HEK293T (cell line): ENCODE measurements around the gene TBX1.

Source experiments
- FOXA1 ChIP-seq: fragments of 450-650 bp; IDR thresholded peaks from 2 replicates; pipeline ENCODE4 v1.6.1; 2016; ENCODE audit warnings: mild to moderate bottlenecking
- FOXK2 ChIP-seq: fragments of 450-650 bp; IDR thresholded peaks from 2 replicates; pipeline ENCODE4 v1.6.1; 2016; ENCODE audit warnings: mild to moderate bottlenecking
- FOXM1 ChIP-seq: fragments of 450-650 bp; IDR thresholded peaks from 2 replicates; pipeline ENCODE4 v1.6.1; 2017; ENCODE audit warnings: mild to moderate bottlenecking, borderline replicate concordance
- L3MBTL2 ChIP-seq: fragments of 450-650 bp; conservative IDR thresholded peaks from 2 replicates; pipeline ENCODE4 v1.6.1; 2016; ENCODE audit warnings: mild to moderate bottlenecking
- LEF1 ChIP-seq: fragments of 450-650 bp; IDR thresholded peaks from 2 replicates; pipeline ENCODE4 v1.6.1; 2017; ENCODE audit warnings: mild to moderate bottlenecking, borderline replicate concordance
- NFRKB ChIP-seq: fragments of 450-650 bp; IDR thresholded peaks from 2 replicates; pipeline ENCODE4 v1.6.1; 2016; ENCODE audit warnings: mild to moderate bottlenecking, moderate library complexity
- SP1 ChIP-seq: fragments of 450-650 bp; IDR thresholded peaks from 2 replicates; pipeline ENCODE4 v1.6.1; 2017
- SUZ12 ChIP-seq: fragments of 450-650 bp; IDR thresholded peaks from 2 replicates; pipeline ENCODE4 v1.6.1; 2016; ENCODE audit warnings: mild to moderate bottlenecking
- TARDBP ChIP-seq: fragments of 450-650 bp; IDR thresholded peaks from 2 replicates; pipeline ENCODE4 v1.6.1; 2016
- ZNF384 ChIP-seq: fragments of 450-650 bp; IDR thresholded peaks from 2 replicates; pipeline ENCODE4 v1.6.1; 2016
- TF ChIP-seq, protein P1 (sequence below): fragments of 450-650 bp; IDR thresholded peaks from 2 replicates; pipeline ENCODE4 v1.6.1; 2016

DNA sequence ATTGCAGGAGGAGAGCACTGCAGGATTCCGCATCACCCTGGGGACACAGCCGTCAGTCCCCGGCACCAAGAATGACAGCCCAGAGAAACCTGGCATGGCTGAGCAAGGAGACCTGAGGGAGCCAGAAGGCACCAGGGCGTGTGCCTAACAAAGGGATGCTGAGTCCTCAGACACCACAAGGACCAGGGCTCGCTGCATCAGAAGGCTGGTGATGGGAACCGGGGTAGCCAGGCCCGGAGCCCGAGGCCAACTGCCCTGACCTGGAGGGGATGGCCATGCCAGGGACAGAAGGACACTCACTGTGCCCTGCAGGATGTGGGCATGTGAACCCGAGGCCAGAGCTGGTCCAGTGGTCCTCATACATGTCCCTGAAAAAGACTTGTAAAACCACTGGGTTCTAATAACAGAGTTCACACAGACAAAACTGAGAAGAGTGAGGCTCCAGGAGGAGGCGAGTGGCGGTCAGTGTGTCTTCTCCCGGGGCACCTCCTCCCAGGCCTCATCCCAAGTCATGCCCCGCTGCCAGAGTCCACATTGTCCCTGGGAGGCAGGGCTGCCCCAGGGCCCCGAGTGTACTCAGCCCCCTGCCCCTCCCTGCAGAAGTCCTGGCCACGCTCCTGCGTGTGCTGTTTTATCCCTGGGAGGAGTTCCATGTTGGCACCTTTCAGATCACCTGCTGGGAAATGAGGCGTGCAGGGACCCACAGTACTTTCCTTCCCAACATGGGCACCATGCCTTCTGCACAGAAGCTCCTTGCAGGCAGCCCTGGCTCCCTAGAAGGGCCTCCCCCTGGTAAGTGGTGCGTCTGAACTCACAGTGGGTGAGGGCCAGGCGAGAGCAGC is 42.5 kb downstream of the TBX1 start:
- TF ChIP-seq FOXA1, result no peak
- TF ChIP-seq, protein P1, sequence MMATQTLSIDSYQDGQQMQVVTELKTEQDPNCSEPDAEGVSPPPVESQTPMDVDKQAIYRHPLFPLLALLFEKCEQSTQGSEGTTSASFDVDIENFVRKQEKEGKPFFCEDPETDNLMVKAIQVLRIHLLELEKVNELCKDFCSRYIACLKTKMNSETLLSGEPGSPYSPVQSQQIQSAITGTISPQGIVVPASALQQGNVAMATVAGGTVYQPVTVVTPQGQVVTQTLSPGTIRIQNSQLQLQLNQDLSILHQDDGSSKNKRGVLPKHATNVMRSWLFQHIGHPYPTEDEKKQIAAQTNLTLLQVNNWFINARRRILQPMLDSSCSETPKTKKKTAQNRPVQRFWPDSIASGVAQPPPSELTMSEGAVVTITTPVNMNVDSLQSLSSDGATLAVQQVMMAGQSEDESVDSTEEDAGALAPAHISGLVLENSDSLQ, result no peak
- no peak for TF ChIP-seq SUZ12
- no peak for TF ChIP-seq FOXM1
- TF ChIP-seq TARDBP, result no peak
- no peak for TF ChIP-seq FOXK2
- TF ChIP-seq ZNF384, result no peak
- TF ChIP-seq SP1, result no peak
- no peak for TF ChIP-seq NFRKB
- no peak for TF ChIP-seq L3MBTL2
- TF ChIP-seq LEF1, result no peak
